Right atrium auricular region (tissue), 2 donors: ENCODE results near the gene KIAA1328. TPM values are rescaled to one million over a fixed set of nuclear protein-coding genes. Genes with fewer than 3 reads are reported as not detected.

Source experiments
- DNase-seq: peaks from one replicate; pipeline ENCODE4 v3.0.0-alpha.2; 2019; ENCODE audit warnings: low spot score
- H3K27ac ChIP-seq, 2 donors: fragments of 200-600 bp; sonication (generic); 1 replicate in 1 of 2; 2 replicates in 1 of 2; pipeline ENCODE4 v1.5.1; 2016 to 2019
- H3K27me3 ChIP-seq, 2 donors: fragments of 200-600 bp; sonication (generic); one replicate each; pipeline versions ENCODE4 v1.5.1 to v1.6.0; 2017 to 2019
- H3K36me3 ChIP-seq: fragments of 200-600 bp; sonication (generic); one replicate; pipeline ENCODE4 v1.5.1; 2016
- H3K4me1 ChIP-seq, 2 donors: fragments of 200-600 bp; sonication (generic); one replicate each; pipeline versions ENCODE4 v1.5.1 to v1.6.0; 2017 to 2019
- H3K4me3 ChIP-seq, 2 donors: fragments of 200-600 bp; sonication (generic); 1 replicate in 1 of 2; 2 replicates in 1 of 2; pipeline ENCODE4 v1.5.1; 2017 to 2019; ENCODE audit warnings: mild to moderate bottlenecking in 1 of 2, moderate library complexity in 1 of 2
- H3K9me3 ChIP-seq, 2 donors: fragments of 200-600 bp; sonication (generic); one replicate each; pipeline ENCODE4 v1.5.1; 2019
- total RNA-seq, 2 donors: library from RNA; depleted of rRNA; stranded (reverse); fragments of >200 nt; gene quantifications; one replicate each; pipeline ENCODE4 v1.1.0, GENCODE V29; 2016
- TF ChIP-seq, protein P1 (sequence below), 2 donors: fragments of 200-600 bp; sonication (generic); IDR thresholded peaks; one replicate each; pipeline ENCODE4 v1.5.1; 2019; ENCODE audit warnings: antibody characterized with exemption in 2 of 2

The KIAA1328 gene
- total RNA-seq, 2 donors from 2014 or later, result 7.2 to 7.8 TPM

DNA sequence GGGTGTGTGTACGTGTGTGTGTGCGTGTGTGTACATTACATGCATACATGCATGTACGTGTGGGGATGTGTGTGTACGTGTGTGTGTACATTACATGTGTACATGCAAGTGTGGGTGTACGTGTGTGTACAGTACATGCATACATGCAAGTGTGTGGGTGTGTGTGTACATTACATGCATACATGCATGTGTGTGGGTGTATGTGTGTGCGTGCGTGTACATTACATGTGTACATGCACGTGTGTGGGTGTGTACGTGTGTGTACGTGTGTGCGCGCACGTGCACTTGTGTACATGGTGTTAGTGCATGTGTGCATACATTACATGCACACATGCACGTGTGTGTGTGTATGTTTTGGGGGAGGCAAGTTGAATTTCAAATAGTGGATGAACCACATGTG is 436.0 kb downstream of the KIAA1328 start:
- H3K36me3 ChIP-seq, result no peaks in the 10 kb centered on the region
- no peaks in the 10 kb centered on the region for H3K27me3 ChIP-seq
- H3K4me1 ChIP-seq, result no peaks in the 10 kb centered on the region
- no peak overlapping the region for H3K4me3 ChIP-seq
- no peaks in the 10 kb centered on the region for H3K9me3 ChIP-seq
- TF ChIP-seq, protein P1, sequence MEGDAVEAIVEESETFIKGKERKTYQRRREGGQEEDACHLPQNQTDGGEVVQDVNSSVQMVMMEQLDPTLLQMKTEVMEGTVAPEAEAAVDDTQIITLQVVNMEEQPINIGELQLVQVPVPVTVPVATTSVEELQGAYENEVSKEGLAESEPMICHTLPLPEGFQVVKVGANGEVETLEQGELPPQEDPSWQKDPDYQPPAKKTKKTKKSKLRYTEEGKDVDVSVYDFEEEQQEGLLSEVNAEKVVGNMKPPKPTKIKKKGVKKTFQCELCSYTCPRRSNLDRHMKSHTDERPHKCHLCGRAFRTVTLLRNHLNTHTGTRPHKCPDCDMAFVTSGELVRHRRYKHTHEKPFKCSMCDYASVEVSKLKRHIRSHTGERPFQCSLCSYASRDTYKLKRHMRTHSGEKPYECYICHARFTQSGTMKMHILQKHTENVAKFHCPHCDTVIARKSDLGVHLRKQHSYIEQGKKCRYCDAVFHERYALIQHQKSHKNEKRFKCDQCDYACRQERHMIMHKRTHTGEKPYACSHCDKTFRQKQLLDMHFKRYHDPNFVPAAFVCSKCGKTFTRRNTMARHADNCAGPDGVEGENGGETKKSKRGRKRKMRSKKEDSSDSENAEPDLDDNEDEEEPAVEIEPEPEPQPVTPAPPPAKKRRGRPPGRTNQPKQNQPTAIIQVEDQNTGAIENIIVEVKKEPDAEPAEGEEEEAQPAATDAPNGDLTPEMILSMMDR (IDR thresholded peaks at IDR 0.05), result no peak
- no peak for DNase-seq
- H3K27ac ChIP-seq, result no peak overlapping the region

DNA sequence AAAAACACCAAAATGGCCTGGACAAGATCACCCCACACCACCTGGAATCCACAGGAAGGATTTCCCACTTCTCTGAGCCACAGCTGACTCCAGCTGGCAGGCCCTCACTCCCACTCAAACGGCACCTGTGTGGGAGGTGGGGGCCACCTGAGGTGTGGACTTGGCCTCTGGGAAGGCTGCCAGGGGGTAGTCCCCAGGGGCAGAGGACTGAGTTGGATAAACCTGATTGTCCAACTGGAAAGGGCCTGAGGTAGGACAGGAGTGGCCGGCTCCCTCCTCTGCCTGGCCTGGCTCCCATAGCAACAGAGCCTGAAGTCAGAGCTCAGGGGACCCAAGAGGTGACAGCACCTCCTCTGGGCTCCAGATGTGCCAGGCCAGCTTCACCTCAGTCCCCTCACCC is 436.5 kb downstream of the KIAA1328 start:
- DNase-seq, result no peak
- no peak overlapping the region for H3K27ac ChIP-seq
- TF ChIP-seq, protein P1 (IDR thresholded peaks at IDR 0.05), result no peak
- H3K9me3 ChIP-seq, result no peaks in the 10 kb centered on the region
- no peaks in the 10 kb centered on the region for H3K36me3 ChIP-seq
- no peak overlapping the region for H3K4me3 ChIP-seq
- H3K4me1 ChIP-seq, result no peaks in the 10 kb centered on the region
- H3K27me3 ChIP-seq, result no peaks in the 10 kb centered on the region

DNA sequence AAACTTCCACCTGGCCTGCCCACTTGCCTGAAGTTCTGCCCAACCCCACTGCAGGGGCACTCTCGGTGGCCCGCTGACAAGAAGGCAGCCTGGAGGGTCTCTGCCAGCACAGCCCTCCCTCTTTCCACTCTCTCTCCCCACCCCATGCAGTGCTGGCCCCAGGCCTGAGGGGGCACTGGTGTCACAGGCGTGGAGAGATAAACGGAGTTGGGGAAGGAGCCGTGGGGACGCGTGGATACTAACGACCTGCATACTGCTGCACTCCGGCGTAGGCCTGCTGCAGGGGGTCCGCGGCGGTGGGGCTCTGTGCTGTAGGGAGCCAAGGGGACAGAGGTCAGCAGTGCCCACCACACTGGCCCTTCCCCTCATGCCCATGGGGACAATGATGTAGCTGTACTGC is 437.4 kb downstream of the KIAA1328 start:
- Histone ChIP-seq H3K36me3 (no peaks in the 10 kb centered on the region), H3K4me1 (no peaks in the 10 kb centered on the region), H3K27ac (no peak overlapping the region), H3K4me3 (no peak overlapping the region), H3K9me3 (no peaks in the 10 kb centered on the region), H3K27me3 (no peaks in the 10 kb centered on the region)
- no peak for DNase-seq
- TF ChIP-seq, protein P1 (IDR thresholded peaks at IDR 0.05), result no peak

- no peak for DNase-seq
- H3K4me3 ChIP-seq, result no peak overlapping the region
- H3K36me3 ChIP-seq, result no peaks in the 10 kb centered on the region
- no peaks in the 10 kb centered on the region for H3K9me3 ChIP-seq
- TF ChIP-seq, protein P1 (IDR thresholded peaks at IDR 0.05), result no peak
- H3K27ac ChIP-seq, result no peak overlapping the region
- peaks cover 0 to 11% of the 10 kb centered on the region in 2 donors for H3K27me3 ChIP-seq
- H3K4me1 ChIP-seq, result no peaks in the 10 kb centered on the region
Observed at GRCh38 chr18:37270038-37270665, 441.2 kb downstream of the KIAA1328 start.

DNA sequence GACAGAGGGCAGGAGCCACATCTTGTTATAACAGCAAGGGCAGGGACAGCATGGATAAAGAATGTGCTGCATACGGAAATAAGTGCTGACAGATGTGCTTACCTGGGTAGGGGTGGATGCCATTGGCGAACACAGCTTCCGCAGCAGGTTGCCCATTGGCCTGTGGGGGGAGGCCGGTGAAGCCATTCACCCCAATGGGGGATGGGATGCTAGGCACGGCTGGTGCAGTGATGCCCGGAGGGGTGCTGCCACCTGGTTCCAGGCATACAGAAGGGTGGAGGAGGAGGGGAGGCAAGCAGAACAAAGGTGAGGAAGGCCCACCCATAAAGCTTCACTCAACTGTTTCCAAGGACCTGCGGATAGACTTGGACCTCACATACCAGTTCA is 441.7 kb downstream of the KIAA1328 start:
- Histone ChIP-seq H3K27me3 (peaks cover 0 to 11% of the 10 kb centered on the region in 2 donors), H3K36me3 (no peaks in the 10 kb centered on the region), H3K4me3 (no peak overlapping the region), H3K27ac (no peak overlapping the region), H3K4me1 (no peaks in the 10 kb centered on the region), H3K9me3 (no peaks in the 10 kb centered on the region)
- DNase-seq, result no peak
- TF ChIP-seq, protein P1 (IDR thresholded peaks at IDR 0.05), result no peak

DNA sequence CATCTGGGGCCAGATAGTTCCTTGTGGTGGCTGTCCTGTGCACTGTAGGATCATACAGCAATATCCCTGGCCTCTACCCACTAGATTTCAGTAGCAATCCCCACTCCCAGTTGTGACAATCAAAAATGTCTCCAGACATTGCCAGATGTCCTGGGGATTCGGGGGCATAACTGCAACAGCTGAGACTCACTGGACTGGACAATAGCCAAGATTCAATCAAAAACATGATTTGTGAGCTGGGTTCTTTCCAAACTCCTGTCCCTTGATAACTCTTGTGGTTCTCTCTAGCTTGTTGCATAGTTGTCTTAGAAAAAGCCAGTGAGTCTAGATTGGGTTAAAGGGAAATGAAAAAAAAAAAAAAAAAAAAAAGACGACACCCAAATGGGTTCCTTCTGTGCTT is 443.3 kb downstream of the KIAA1328 start:
- no peaks in the 10 kb centered on the region for H3K36me3 ChIP-seq
- no peak for DNase-seq
- no peak overlapping the region for H3K4me3 ChIP-seq
- H3K9me3 ChIP-seq, result no peaks in the 10 kb centered on the region
- TF ChIP-seq, protein P1 (IDR thresholded peaks at IDR 0.05), result no peak
- H3K27me3 ChIP-seq, result peaks cover 0 to 11% of the 10 kb centered on the region in 2 donors
- H3K4me1 ChIP-seq, result no peaks in the 10 kb centered on the region
- no peak overlapping the region for H3K27ac ChIP-seq
